Activated CD8-positive, alpha-beta memory T cell treated with anti-CD3 and anti-CD28 coated beads for 48 hours (primary cell): ENCODE results near the gene ARHGAP9.
"Not testable (repeated sequence)": the region's sequence is repeated elsewhere in the genome, so short reads cannot be mapped to it uniquely, and the experiment has no call there.

Source experiments
- DNase-seq, 3 experiments: peaks; one replicate each; pipeline ENCODE4 v3.0.0-alpha.2; 2020; ENCODE audit warnings: low read depth in 2 of 3, low spot score in 2 of 3

The ARHGAP9 gene

DNA sequence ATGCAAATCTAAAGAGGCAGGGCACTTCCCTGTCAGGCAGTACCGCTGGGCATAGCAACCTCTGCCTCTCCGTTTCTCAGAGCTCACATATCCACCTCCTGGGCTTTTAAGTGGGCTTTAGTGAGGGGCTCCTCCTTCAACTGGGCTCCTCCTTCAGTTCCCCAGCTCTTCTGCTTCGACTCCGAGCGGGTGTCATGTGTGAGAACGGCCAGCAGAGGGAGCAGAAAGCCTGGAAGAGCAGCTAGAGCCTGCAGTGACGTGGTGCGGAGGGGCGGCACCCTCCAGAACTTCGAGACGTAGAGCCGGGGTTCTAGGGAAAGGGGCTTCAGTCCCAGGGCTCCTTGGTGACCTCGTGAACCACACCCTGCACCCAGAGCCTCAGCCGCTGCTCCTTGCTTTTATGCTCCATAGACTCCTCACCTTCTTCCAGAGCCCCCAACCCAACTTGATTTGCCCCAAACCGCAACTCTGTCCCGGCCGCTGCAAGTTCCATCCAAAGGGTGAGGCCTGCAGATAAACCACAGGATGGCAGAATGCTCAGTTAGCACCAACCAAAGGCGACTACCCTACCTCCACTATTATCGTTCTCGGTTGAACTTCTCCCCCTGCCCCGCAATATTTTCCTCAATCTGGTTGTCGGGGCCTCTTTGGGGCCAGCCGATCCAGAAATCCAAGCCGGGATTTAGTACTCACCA is 20.5 kb downstream of the ARHGAP9 start:
- peak; percentile 81 to 92 (median 89) for DNase-seq

DNA sequence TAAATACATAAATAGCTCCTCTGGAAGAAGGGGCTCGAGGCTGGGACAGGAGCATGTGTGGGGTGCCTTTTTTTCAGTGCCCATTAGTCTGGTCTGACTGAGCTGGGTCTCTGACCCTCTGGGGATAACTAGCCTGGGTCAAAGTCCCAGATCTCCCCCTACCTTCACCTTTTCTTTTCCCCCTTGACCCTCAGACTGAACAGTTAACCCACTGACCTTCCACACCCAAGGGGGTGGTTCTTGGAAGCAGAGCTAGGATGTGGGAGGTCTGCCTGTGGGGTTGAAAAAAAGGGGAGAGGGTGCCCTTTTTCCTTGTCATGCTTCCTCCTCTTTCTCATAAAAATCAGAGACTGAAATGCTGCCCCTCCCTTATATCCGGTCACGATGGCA is 21.0 kb downstream of the ARHGAP9 start:
- no peak for DNase-seq

DNA sequence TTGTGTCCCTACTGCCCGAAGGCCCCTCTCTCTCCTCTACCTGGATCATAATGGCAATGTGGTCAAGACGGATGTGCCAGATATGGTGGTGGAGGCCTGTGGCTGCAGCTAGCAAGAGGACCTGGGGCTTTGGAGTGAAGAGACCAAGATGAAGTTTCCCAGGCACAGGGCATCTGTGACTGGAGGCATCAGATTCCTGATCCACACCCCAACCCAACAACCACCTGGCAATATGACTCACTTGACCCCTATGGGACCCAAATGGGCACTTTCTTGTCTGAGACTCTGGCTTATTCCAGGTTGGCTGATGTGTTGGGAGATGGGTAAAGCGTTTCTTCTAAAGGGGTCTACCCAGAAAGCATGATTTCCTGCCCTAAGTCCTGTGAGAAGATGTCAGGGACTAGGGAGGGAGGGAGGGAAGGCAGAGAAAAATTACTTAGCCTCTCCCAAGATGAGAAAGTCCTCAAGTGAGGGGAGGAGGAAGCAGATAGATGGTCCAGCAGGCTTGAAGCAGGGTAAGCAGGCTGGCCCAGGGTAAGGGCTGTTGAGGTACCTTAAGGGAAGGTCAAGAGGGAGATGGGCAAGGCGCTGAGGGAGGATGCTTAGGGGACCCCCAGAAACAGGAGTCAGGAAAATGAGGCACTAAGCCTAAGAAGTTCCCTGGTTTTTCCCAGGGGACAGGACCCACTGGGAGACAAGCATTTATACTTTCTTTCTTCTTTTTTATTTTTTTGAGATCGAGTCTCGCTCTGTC is 22.8 kb downstream of the ARHGAP9 start:
- DNase-seq, result no peak

DNA sequence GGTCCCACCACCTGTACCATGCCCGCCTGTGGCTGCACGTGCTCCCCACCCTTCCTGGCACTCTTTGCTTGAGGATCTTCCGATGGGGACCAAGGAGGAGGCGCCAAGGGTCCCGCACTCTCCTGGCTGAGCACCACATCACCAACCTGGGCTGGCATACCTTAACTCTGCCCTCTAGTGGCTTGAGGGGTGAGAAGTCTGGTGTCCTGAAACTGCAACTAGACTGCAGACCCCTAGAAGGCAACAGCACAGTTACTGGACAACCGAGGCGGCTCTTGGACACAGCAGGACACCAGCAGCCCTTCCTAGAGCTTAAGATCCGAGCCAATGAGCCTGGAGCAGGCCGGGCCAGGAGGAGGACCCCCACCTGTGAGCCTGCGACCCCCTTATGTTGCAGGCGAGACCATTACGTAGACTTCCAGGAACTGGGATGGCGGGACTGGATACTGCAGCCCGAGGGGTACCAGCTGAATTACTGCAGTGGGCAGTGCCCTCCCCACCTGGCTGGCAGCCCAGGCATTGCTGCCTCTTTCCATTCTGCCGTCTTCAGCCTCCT is 23.4 kb downstream of the ARHGAP9 start:
- DNase-seq, result no peak

DNA sequence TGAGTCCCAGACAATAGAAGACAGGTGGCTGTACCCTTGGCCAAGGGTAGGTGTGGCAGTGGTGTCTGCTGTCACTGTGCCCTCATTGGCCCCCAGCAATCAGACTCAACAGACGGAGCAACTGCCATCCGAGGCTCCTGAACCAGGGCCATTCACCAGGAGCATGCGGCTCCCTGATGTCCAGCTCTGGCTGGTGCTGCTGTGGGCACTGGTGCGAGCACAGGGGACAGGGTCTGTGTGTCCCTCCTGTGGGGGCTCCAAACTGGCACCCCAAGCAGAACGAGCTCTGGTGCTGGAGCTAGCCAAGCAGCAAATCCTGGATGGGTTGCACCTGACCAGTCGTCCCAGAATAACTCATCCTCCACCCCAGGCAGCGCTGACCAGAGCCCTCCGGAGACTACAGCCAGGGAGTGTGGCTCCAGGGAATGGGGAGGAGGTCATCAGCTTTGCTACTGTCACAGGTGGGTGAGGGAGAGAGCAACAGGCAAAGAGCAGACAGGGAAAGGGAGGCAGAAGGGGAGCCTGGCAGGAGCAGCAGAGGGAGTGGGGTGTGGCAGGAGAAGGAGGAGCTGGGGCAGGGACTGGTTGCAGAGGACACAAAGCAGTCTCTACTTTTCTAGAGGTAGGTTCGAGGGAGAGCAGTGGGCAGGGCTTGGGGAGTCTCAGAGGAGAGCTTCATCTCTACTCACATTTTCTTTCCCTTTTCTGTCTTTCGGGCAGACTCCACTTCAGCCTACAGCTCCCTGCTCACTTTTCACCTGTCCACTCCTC is 24.1 kb downstream of the ARHGAP9 start:
- no peak for DNase-seq

DNA sequence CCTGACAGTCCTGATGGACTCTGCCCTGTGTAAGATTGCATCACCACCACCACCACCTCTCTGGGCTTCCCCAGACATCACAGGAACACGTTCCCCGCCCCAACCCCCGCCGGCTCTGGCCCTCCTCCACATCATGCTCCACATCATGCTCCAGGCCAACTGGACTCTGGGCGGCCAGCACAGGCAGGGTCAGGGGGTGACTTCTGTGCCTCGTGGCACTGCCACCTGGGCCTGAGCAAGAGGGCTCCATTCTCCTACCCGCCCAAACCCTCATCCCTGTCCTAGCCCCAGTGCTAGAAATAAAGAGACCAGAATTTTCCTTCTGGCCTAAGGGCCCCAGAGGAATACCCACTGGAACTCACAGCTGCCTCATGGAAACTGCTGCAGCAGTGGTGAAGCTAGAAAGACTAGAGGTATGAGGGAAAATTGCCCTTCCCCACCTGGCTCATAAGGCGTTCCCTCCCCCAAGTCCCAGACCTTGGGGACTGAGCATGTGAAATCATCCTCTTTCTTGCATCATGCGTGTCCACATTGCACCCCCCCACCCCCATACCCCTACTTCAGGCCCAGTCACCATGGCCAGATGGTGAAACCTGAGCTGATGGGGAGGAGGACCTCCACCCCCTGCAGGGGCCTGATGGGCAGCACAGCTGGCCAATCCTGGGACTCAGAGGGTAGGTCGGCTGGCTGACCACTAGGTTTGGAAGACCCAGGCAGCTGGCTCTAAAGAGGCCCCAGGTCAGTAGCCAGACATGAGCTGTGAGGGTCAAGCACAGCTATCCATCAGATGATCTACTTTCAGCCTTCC is 24.9 kb downstream of the ARHGAP9 start, which contains the start of gene INHBE:
Gene INHBE, plus strand, starts transcription at position 742 of the 808 bp plus-strand sequence. CDS start 230 bp downstream, outside the sequence.
- DNase-seq, result no peak

DNA sequence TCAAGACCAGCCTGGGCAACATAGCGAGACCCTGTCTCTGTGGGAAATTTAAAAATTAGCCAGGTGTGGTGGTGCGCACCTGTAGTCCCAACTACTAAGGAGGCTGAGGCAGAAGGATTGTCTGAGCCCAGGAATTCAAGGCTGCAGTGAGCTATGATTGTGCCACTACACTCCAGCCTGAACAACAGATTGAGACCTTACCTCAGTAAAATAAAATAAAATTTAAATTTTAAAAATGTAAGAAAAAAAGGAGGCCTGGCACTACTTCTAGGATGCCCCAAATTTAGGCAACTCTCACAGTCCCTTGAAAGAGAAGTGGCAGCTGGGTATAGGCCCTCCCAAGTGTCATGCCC is 25.5 kb downstream of the ARHGAP9 start:
- DNase-seq, result no peak

DNA sequence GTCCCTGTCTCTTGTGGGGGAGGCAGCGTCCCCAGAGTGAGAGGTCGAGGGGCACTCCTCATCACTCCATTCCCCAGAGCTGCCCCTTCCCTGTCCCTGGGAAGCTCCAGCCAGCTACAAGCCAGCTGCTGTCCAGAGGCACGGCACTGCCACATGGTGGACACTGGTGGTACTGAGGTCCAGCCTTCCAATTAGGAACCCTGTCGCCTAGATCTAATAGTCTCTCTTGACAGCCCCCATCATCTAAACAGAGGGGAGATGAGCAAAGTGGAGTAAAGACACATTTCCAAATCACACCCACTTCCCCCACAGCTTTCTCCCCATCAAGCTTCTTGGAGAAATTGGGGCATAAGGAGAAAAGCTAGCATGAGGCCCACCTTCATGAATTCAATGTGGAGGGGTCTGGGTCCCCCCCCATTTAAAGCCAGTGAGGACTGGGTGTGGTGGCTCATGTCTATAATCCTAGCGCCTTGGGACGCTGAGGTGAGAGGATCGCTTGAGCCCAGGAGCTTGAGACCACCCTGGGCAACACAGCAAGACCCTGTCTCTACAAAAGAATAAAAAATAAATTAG is 26.6 kb downstream of the ARHGAP9 start:
- no peak for DNase-seq

DNA sequence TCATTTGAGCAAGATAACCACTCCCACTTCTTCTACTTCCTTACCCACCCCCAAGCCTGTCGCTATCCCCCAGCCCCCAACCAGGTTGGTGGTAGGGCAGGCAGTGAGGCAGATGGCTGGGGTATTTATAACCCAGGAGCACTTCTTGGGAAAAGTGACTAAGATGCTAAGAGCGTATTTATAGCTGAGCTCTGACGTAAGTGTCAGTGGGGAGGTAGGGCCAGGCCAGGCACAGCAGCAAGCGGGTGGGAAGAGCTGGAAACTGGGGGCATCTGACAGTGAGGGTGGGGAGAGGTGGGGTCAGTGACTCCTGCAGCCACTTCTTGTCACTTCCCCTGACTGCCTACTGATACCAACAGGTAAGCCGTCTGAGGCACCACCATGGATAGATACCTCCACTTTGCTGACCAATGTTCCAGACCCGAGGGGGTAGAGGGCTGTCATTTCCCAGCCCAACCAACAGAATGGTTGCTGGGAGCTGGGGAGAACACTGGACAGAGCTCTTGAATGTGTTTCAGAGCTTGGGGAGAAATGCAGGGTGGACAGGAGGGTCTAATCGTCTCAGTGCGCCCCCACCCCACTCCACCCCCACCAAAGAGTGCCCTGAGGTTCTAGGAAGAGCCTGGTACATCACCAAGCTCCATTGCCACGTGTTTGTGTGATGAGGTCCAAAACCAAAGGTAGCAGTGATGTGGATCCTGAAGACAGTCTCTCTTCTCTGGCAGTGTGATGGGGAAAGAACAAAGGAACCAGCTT is 27.3 kb downstream of the ARHGAP9 start:
- no peak for DNase-seq

DNA sequence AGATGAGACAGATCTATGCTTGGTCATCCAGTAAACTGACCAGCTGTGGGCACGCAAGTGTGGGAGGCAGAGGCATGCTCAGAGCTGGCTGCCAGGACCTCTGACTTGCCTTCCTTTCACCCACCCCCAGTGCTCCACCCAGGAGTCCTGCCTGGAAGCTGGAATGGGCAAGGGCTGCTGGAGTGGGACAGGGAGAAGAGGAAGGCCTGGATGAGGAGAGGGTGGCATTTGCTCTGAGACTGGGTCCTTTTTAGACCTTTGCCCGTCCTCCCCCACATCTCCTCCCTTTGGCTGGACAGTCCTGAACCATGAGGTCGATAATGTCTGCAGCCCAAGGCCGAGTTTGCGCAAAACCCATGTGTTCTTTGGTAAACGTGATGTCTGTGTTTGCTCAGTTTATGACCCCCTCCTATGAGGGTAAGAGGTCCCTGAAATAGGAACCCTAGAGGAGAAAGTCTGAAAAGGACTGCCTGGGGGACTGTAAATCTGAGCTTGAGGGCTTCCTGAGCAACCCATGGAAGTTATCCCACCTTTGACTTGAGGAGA is 28.4 kb downstream of the ARHGAP9 start:
- no peak for DNase-seq

DNA sequence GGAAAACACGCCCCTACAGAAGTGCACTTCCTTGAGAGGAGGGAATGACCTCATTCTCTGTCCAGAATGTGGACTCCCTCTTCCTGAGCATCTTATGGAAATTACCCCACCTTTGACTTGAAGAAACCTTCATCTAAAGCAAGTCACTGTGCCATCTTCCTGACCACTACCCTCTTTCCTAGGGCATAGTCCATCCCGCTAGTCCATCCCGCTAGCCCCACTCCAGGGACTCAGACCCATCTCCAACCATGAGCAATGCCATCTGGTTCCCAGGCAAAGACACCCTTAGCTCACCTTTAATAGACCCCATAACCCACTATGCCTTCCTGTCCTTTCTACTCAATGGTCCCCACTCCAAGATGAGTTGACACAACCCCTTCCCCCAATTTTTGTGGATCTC is 29.6 kb downstream of the ARHGAP9 start:
- no peak for DNase-seq

DNA sequence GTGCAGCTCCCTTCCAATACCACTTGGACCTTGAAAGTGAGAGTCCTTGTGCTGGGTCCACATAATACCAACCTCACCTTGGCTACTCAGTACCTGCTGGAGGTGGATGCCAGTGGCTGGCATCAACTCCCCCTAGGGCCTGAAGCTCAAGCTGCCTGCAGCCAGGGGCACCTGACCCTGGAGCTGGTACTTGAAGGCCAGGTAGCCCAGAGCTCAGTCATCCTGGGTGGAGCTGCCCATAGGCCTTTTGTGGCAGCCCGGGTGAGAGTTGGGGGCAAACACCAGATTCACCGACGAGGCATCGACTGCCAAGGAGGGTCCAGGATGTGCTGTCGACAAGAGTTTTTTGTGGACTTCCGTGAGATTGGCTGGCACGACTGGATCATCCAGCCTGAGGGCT is 30.3 kb downstream of the ARHGAP9 start:
- DNase-seq, result no peak

DNA sequence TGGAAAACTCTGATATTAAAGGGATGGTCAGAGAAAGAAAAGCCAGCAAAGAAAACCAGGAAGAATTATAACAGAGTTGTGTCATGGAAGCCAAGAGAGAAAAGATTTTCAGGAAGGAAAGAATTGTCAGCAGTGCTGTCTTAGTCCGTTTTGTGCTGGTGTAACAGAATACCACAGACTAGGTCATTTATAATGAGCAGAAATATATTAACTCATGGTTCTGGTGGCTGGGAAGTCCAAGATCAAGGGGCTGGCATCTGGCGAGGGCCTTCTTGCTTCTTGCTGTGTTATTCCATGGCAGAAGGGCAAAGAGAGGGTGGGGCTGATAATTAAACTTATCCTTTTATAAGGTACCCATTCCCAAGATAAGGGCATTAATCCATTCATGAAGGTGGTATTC is 31.0 kb downstream of the ARHGAP9 start:
- no peak for DNase-seq

DNA sequence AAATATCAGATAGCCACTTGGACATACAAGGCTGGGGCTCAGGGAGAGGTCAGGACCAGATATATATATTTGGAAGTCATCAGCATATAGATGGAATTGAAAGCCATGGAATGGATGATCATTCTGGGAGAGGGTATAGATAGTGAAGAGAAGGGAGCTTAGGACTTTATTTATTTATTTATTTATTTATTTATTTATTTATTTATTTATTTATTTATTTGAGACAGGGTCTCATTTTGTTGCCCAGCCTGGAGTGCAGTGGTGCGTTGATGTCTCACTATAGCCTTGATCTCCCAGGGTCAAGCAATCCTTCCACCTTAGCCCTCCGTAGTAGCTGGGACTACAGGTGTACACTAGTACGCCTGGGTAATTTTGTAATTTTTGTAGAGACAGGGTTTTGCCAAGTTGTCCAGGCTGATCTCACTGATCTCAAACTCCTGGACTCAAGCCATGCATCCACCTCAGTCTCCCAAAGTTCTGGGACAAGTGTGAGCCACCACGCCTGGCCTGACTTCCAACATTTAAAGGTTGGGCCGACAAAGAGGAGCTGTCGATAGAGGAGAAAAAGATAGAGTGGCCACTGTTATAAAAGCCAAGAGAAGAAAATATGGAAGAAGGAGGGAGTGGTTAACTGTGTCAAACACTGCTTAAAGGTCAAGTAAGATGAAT is 33.2 kb downstream of the ARHGAP9 start:
- no peak for DNase-seq

DNA sequence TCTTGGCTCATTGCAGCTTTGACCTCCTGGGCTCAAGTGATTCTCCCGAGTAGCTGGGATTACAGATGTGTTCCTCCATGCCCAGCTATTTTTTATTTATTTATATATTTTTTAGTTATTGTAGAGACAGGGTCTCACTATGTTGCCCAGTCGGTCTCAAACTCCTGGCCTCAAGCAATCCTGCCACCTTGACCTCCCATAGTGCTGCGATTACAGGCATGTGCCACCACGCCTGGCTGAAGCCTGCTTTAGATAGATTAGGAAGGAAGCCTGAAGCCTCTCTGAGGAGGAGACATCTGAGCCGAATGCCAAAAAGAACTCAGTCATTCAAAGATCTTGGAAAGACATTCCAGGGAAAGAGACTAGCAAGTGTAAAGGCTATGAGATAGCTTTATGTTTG is 34.9 kb downstream of the ARHGAP9 start:
- DNase-seq, result no peak

DNA sequence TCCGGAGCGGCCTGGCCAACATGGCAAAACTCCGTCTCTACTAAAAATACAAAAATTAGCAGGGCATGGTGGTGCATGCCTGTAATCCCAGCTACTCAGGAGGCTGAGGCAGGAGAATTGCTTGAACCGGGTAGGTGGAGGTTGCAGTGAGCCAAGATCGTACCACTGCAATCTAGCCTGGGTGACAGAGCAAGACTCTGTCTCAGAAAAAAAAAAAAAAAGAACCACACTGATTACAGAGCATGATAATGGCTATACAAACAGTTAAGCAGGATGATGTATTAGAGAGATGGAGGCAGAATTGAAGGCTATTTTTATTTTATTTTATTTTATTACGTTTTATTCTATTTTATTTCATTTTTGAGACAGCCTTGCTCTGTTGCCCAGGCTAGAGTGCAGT is 35.3 kb downstream of the ARHGAP9 start:
- not testable (repeated sequence) for DNase-seq

DNA sequence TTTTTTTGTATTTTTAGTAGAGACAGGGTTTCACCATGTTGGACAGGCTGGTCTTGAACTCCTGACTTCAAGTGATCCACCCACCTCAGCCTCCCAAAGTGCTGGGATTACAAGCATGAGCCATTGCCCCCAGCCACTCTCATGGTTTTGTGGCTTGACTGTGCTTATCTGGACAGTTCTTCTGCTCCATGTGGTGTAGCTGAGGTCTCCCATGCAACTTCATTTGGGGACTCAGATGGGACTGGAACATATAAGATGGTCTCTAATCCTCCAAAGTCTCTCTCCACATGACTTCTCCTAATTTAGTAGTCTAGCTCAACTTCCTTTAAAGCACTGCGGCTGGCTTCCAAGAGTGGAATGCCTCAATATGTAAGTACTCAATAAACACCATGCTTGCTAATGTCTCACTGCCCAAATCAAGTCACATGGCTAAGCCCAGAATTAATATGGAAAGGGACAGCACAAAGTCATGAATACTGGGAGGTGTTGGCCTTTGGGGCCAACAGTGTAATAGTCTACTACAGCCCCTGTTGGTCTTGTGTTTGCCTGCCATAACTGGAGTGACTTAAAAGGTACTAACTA is 37.7 kb downstream of the ARHGAP9 start:
- DNase-seq, result no peak

DNA sequence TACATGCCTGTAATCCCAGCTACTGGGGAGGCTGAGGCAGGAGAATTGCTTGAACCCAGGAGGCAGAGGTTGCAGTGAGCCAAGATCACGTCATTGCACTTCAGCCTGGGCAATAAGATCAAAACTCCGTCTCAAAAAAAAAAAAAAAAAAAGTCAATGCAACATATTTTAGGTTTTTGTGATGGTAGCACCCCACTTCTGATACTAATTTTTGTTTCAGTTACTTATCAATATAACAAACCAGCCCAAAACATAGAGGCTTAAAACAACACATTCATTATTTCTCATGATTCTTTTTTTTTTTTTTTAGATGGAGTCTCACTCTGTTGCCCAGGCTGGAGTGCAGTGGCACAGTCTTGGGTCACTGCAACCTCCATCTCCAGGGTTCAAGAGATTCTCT is 38.3 kb downstream of the ARHGAP9 start:
- not testable (repeated sequence) for DNase-seq
